Measurements from ENCODE around the gene REEP1. TPM values are rescaled to one million over a fixed set of nuclear protein-coding genes. Genes with fewer than 3 reads are reported as not detected.

REEP1 gene
- total RNA-seq, 1 experiment from 2014 or later = 5.9 TPM

- TF ChIP-seq ZFX (IDR thresholded peaks at IDR 0.05) = no peak
- TF ChIP-seq, protein P1, sequence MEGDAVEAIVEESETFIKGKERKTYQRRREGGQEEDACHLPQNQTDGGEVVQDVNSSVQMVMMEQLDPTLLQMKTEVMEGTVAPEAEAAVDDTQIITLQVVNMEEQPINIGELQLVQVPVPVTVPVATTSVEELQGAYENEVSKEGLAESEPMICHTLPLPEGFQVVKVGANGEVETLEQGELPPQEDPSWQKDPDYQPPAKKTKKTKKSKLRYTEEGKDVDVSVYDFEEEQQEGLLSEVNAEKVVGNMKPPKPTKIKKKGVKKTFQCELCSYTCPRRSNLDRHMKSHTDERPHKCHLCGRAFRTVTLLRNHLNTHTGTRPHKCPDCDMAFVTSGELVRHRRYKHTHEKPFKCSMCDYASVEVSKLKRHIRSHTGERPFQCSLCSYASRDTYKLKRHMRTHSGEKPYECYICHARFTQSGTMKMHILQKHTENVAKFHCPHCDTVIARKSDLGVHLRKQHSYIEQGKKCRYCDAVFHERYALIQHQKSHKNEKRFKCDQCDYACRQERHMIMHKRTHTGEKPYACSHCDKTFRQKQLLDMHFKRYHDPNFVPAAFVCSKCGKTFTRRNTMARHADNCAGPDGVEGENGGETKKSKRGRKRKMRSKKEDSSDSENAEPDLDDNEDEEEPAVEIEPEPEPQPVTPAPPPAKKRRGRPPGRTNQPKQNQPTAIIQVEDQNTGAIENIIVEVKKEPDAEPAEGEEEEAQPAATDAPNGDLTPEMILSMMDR (IDR thresholded peaks at IDR 0.05 in 2 of 3, conservative IDR thresholded peaks at IDR 0.05 in 1 of 3; ENCODE audit: borderline replicate concordance in 1 of 3, insufficient read depth in 1 of 3, low read depth in 2 of 3, low read length in 2 of 3) = peak in 2 of 3 experiments; percentile 7 to 16; a peak in 3 of 6 replicates
- Histone ChIP-seq H4K20me1 (ENCODE audit: insufficient read depth) (no peaks in the 10 kb centered on the region), H3K4me2 (ENCODE audit: low read length) (no peak overlapping the region), H3K36me3 (ENCODE audit: control insufficient read depth in 1 of 2, insufficient read depth in 2 of 2, low read length in 2 of 2) (no peaks in the 10 kb centered on the region), H3K4me3 (replicated peaks in 1 of 2; ENCODE audit: low read depth in 1 of 2, low read length in 2 of 2) (no peak overlapping the region), H3K79me2 (ENCODE audit: insufficient read depth, low read length) (no peaks in the 10 kb centered on the region), H3K9ac (ENCODE audit: low read length) (no peak overlapping the region), H2AFZ (ENCODE audit: low read depth, low read length, poor library complexity, severe bottlenecking) (no peak overlapping the region), H3K9me2 (ENCODE audit: insufficient read depth) (no peaks in the 10 kb centered on the region), H3K4me1 (ENCODE audit: control insufficient read depth in 1 of 2, insufficient read depth in 2 of 2, low read length in 2 of 2) (peaks cover 0 to 8% of the 10 kb centered on the region in 2 experiments; a peak in 1 of 4 replicates), H3K27me3 (ENCODE audit: insufficient read depth, low read length) (no peaks in the 10 kb centered on the region), H3K27ac (ENCODE audit: low read depth, low read length) (no peak overlapping the region), H3K9me3 (ENCODE audit: control insufficient read depth in 1 of 2, insufficient read depth in 1 of 2, low read depth in 1 of 2, low read length in 2 of 2) (peaks cover 5 to 10% of the 10 kb centered on the region in 2 experiments)
- ChIA-PET CTCF (interaction anchor here (1.0 kb wide), 1 partner anchor 150 kb away, joined by 4 read pairs; no protein-coding TSS in a partner anchor), POLR2A (no interaction called here), RAD21 (ENCODE audit: low non-redundant PET in 1 of 2, low total read pairs in 2 of 2, uncharacterized antibody in 2 of 2, unreplicated experiment in 2 of 2) (no interaction called here)
- intact Hi-C loops (cut with micrococcal nuclease) = no loop called here
- BruUV-seq (replicated peaks) = no TSS peak
- DNase-seq (ENCODE audit: low read depth, low spot score) (no peak), ATAC-seq (no peak)
Observed at GRCh38 chr2:86370579-86370978, 33.2 kb upstream of the REEP1 start.

DNA sequence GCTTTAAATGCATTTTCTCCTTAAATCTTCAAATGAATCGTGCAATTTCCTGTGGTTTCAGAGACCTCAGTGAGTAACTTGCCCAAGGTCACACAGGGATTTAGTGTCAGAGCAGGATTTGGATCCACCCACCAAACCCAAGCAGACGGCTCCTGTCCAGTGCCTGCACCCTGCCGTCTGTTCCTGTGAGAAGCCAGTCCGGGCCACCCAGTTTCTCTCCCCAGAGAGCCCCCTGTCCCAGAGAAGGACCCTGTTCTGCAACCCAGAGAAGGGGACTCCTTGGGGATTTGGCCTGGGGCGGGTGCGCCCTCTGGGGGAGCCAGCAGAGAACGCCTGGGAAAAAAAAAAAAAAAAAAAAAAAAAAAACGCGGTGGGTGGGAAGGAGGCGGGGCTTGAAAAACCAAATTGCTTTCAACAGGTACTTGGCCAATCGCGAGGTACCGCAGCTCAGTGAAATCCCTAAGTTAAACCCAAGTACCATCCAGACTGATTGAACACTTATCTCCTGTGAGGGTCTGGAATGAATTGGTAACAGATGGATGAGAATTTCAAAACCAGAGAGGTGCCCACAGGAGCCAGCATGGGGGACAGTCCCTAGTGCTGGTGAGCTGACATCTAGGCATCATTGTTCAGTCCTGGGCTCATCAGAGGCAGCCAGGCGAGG, 30.9 kb upstream of the REEP1 start:
- peaks cover 0 to 8% of the 10 kb centered on the region in 2 experiments; a peak in 1 of 4 replicates for H3K4me1 ChIP-seq (ENCODE audit: control insufficient read depth in 1 of 2, insufficient read depth in 2 of 2, low read length in 2 of 2)
- ChIA-PET POLR2A (no interaction called here), CTCF (interaction anchor here (0.7 to 1.6 kb wide), 3 partner anchors 49 to 147 kb away, joined by 3 to 8 read pairs (median 3); partner anchors contain the start of gene KDM3A), RAD21 (ENCODE audit: low non-redundant PET in 1 of 2, low total read pairs in 2 of 2, uncharacterized antibody in 2 of 2, unreplicated experiment in 2 of 2) (interaction anchor here (0.7 to 0.8 kb wide), 3 partner anchors 93 to 147 kb away, joined by 3 read pairs; no protein-coding TSS in a partner anchor)
- H3K79me2 ChIP-seq (ENCODE audit: insufficient read depth, low read length) = no peaks in the 10 kb centered on the region
- BruUV-seq (replicated peaks) = no TSS peak
- peak; percentile 83 for TF ChIP-seq RAD21 (IDR thresholded peaks at IDR 0.05; ENCODE audit: low read depth)
- TF ChIP-seq, protein P1 (IDR thresholded peaks at IDR 0.05 in 2 of 3, conservative IDR thresholded peaks at IDR 0.05 in 1 of 3; ENCODE audit: borderline replicate concordance in 1 of 3, insufficient read depth in 1 of 3, low read depth in 2 of 3, low read length in 2 of 3) = peak; percentile 73 to 82 (median 81); a peak in 5 of 6 replicates
- TF ChIP-seq MAX (IDR thresholded peaks at IDR 0.05) = no peak
- TF ChIP-seq EGR1 (IDR thresholded peaks at IDR 0.05; ENCODE audit: low read depth) = no peak
- H2AFZ ChIP-seq (ENCODE audit: low read depth, low read length, poor library complexity, severe bottlenecking) = peak overlapping the region; percentile 44
- peak; percentile 33 for DNase-seq (ENCODE audit: low read depth, low spot score)
- peaks cover 5 to 10% of the 10 kb centered on the region in 2 experiments for H3K9me3 ChIP-seq (ENCODE audit: control insufficient read depth in 1 of 2, insufficient read depth in 1 of 2, low read depth in 1 of 2, low read length in 2 of 2)
- H3K27me3 ChIP-seq (ENCODE audit: insufficient read depth, low read length) = no peaks in the 10 kb centered on the region
- H4K20me1 ChIP-seq (ENCODE audit: insufficient read depth) = no peaks in the 10 kb centered on the region
- peak overlapping the region; percentile 50 for H3K4me2 ChIP-seq (ENCODE audit: low read length)
- intact Hi-C loops (cut with micrococcal nuclease) = loop anchor here (1.0 kb wide), 1 partner anchor 147 kb away; no protein-coding TSS in a partner anchor
- H3K9ac ChIP-seq (ENCODE audit: low read length) = no peak overlapping the region
- no peaks in the 10 kb centered on the region for H3K36me3 ChIP-seq (ENCODE audit: control insufficient read depth in 1 of 2, insufficient read depth in 2 of 2, low read length in 2 of 2)
- H3K9me2 ChIP-seq (ENCODE audit: insufficient read depth) = no peaks in the 10 kb centered on the region
- no peak overlapping the region for H3K27ac ChIP-seq (ENCODE audit: low read depth, low read length)
- peak; percentile 71 for ATAC-seq
- no peak overlapping the region for H3K4me3 ChIP-seq (replicated peaks in 1 of 2; ENCODE audit: low read depth in 1 of 2, low read length in 2 of 2)

Measured in HCT116 (cell line).